Erythroblast (primary cell): ENCODE data around the gene HSF2BP.

ENCODE experiments used
- GATA1 ChIP-seq: IDR thresholded peaks from 2 replicates; pipeline ENCODE4 v1.6.1; 2011; ENCODE audit warnings: low read depth, mild to moderate bottlenecking, control low read depth, low read length, moderate library complexity
- POLR2A ChIP-seq: IDR thresholded peaks from 2 replicates; pipeline ENCODE4 v1.6.1; 2011; ENCODE audit warnings: mild to moderate bottlenecking, low read length

GRCh38 chr21:43637530-43638158 is 21.6 kb downstream of the HSF2BP start:
- TF ChIP-seq POLR2A (no peak), GATA1 (no peak)
